Activated CD8-positive, alpha-beta memory T cell treated with anti-CD3 and anti-CD28 coated beads for 24 hours (primary cell): Measurements from ENCODE around the gene CHTF18.
A peak's percentile ranks its signal among the peaks of the same experiment; 100 is the strongest.
"Not testable (repeated sequence)": the region's sequence is repeated elsewhere in the genome, so short reads cannot be mapped to it uniquely, and the experiment has no call there.

Source experiments
- DNase-seq: peaks from one replicate; pipeline ENCODE4 v3.0.0-alpha.2; 2020

The CHTF18 gene

GRCh38 chr16:788399-789126 lies at the start of gene CHTF18:
TSS of gene CHTF18 (plus strand) at chr16:788620. CDS start at chr16:788685, 65 bp downstream.
- DNase-seq: peak; percentile 96

GRCh38 chr16:739560-740458 lies 48.6 kb upstream of the CHTF18 start:
- no peak for DNase-seq

GRCh38 chr16:740459-740763 lies 48.0 kb upstream of the CHTF18 start:
- no peak for DNase-seq

- peak; percentile 99 for DNase-seq
Measured at GRCh38 chr16:740764-741505, 47.5 kb upstream of the CHTF18 start, which contains the start of gene CIAO3. TSS of gene CIAO3 (minus strand) at chr16:740997. CDS start at chr16:740985, 12 bp downstream.

GRCh38 chr16:741986-742629 lies 46.3 kb upstream of the CHTF18 start:
- no peak for DNase-seq

GRCh38 chr16:742894-743293 lies 45.5 kb upstream of the CHTF18 start:
- not testable (repeated sequence) for DNase-seq

- no peak for DNase-seq
Measured at GRCh38 chr16:743794-744500, 44.5 kb upstream of the CHTF18 start.

GRCh38 chr16:745739-746138 lies 42.7 kb upstream of the CHTF18 start:
- no peak for DNase-seq

GRCh38 chr16:746637-747036 lies 41.8 kb upstream of the CHTF18 start:
- DNase-seq: no peak

- DNase-seq: no peak
Measured at GRCh38 chr16:747978-748746, 40.3 kb upstream of the CHTF18 start.

- DNase-seq: no peak
Measured at GRCh38 chr16:749010-749409, 39.4 kb upstream of the CHTF18 start.

GRCh38 chr16:750485-750884 lies 37.9 kb upstream of the CHTF18 start:
- DNase-seq: no peak

GRCh38 chr16:751152-752006 lies 37.0 kb upstream of the CHTF18 start:
- no peak for DNase-seq

GRCh38 chr16:752007-752312 lies 36.5 kb upstream of the CHTF18 start:
- DNase-seq: no peak

- not testable (repeated sequence) for DNase-seq
Measured at GRCh38 chr16:754121-754607, 34.3 kb upstream of the CHTF18 start.

GRCh38 chr16:754656-755055 lies 33.8 kb upstream of the CHTF18 start:
- no peak for DNase-seq

- DNase-seq: no peak
Measured at GRCh38 chr16:756428-756827, 32.0 kb upstream of the CHTF18 start.

- DNase-seq: no peak
Measured at GRCh38 chr16:759110-759910, 29.1 kb upstream of the CHTF18 start.

- no peak for DNase-seq
Measured at GRCh38 chr16:760065-760464, 28.4 kb upstream of the CHTF18 start.
